Measurements from ENCODE around the gene CWC25.

DNA sequence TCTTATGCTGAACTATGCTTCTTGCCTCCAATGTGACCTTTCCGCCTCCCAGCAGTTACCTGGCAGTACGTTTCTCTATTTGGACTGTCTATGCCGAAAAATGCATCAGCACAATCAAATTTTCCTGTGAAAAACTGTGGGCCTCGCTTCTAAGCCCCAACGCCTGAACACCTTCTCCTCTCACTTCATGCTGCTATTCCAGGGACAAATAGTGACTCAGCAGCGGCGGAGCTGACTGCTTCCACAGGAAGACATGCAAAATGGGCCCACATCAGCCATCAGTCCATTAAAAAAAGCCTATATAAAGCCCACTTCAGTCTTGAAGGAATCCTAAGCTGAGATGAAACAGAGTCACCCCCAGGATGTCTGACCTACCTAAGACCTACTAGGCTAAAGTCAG is 15.3 kb downstream of the CWC25 start:
- TF ChIP-seq, protein P1, sequence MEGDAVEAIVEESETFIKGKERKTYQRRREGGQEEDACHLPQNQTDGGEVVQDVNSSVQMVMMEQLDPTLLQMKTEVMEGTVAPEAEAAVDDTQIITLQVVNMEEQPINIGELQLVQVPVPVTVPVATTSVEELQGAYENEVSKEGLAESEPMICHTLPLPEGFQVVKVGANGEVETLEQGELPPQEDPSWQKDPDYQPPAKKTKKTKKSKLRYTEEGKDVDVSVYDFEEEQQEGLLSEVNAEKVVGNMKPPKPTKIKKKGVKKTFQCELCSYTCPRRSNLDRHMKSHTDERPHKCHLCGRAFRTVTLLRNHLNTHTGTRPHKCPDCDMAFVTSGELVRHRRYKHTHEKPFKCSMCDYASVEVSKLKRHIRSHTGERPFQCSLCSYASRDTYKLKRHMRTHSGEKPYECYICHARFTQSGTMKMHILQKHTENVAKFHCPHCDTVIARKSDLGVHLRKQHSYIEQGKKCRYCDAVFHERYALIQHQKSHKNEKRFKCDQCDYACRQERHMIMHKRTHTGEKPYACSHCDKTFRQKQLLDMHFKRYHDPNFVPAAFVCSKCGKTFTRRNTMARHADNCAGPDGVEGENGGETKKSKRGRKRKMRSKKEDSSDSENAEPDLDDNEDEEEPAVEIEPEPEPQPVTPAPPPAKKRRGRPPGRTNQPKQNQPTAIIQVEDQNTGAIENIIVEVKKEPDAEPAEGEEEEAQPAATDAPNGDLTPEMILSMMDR (IDR thresholded peaks at IDR 0.05; ENCODE audit: insufficient read depth, low read depth, low read length), result no peak
- no peak for TF ChIP-seq EZH2 (IDR thresholded peaks at IDR 0.05; ENCODE audit: insufficient read depth, low read length)

Measured in astrocyte (in vitro differentiated cells and primary cell).